ENCODE data around the gene DRAP1. TPM values are rescaled to one million over a fixed set of nuclear protein-coding genes. Genes with fewer than 3 reads are reported as not detected.

Gene DRAP1, protein sequence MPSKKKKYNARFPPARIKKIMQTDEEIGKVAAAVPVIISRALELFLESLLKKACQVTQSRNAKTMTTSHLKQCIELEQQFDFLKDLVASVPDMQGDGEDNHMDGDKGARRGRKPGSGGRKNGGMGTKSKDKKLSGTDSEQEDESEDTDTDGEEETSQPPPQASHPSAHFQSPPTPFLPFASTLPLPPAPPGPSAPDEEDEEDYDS
- total RNA-seq = 10 to 100 TPM; 34.4 to 85.0 (median 54.4) TPM

DNA sequence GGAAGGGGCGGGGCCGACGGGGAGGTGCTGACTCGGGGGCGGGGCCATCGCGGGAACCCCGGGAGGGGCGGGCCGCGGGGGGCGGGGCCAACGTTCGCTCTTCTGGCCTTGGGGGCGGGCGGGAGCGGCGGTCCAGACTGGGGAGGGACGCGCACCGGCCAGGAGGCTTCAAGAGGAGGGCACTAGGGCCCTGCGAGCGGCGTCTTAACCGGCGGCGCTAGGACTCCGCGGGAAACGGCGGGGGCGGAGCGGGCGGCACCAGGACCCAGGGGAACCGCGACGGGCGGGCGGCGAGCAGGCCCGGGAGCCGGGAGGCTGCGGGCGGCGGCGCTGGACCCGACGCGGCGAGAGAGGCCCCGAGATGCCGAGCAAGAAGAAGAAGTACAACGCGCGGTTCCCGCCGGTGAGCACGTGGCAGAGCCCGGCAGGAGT lies at the start of gene DRAP1:
DRAP1 (plus strand) TSS at position 286 of the 432 bp plus-strand sequence; CDS start at position 362, 76 bp downstream.
- TF ChIP-seq, protein P1, sequence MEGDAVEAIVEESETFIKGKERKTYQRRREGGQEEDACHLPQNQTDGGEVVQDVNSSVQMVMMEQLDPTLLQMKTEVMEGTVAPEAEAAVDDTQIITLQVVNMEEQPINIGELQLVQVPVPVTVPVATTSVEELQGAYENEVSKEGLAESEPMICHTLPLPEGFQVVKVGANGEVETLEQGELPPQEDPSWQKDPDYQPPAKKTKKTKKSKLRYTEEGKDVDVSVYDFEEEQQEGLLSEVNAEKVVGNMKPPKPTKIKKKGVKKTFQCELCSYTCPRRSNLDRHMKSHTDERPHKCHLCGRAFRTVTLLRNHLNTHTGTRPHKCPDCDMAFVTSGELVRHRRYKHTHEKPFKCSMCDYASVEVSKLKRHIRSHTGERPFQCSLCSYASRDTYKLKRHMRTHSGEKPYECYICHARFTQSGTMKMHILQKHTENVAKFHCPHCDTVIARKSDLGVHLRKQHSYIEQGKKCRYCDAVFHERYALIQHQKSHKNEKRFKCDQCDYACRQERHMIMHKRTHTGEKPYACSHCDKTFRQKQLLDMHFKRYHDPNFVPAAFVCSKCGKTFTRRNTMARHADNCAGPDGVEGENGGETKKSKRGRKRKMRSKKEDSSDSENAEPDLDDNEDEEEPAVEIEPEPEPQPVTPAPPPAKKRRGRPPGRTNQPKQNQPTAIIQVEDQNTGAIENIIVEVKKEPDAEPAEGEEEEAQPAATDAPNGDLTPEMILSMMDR (IDR thresholded peaks at IDR 0.05; ENCODE audit: low read depth) = no peak

DNA sequence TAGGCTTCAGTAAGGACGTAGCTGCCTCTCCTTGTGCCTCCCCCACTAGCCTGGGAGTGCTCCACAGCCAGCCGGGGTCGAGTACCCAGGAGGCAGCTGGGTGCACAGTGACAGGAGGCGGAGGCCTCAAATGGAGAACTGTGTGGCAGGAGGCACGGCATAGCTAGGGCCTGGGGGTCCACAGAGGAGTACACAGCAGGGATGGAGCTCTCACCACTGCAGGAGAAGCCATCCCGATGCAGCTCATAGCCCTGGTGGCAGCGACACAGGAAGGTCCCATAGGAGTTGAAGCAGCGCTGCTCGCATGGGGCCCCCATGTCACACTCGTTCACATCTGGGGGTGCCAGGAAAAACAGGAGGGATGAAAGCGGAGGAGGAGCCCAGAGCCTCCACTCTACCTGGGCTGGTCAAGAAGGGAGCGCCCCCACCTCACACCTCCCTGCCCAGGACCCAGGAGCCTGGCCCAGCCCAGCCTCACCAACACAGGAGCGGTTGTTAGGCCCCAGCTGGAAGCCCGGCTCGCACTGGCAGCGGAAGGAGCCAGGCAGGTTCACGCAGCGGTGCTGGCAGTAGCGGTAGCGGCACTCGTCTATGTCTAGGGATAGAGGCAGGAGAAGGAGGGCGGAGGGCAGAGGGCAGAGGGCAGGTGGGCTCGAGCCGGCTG lies 49.5 kb upstream of the DRAP1 start:
- TF ChIP-seq, protein P1 (IDR thresholded peaks at IDR 0.05; ENCODE audit: low read depth) = no peak

DNA sequence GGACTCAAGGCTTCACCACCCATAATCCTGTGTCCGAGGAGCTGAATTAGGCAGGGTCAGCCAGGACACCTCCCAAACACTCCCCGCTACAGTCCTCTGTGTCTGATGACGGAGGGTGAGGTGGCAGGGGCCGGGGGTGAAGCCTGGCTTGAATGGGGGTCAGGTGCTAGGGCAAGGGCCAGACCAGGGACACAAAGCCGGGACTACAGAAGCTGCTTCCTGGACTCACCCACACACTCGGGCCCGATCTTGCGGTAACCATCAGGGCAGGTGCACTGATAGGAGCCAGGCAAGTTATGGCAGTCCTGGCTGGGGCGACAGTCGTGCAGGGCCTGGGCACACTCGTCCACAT lies 48.9 kb upstream of the DRAP1 start:
- TF ChIP-seq, protein P1 (IDR thresholded peaks at IDR 0.05; ENCODE audit: low read depth) = no peak

DNA sequence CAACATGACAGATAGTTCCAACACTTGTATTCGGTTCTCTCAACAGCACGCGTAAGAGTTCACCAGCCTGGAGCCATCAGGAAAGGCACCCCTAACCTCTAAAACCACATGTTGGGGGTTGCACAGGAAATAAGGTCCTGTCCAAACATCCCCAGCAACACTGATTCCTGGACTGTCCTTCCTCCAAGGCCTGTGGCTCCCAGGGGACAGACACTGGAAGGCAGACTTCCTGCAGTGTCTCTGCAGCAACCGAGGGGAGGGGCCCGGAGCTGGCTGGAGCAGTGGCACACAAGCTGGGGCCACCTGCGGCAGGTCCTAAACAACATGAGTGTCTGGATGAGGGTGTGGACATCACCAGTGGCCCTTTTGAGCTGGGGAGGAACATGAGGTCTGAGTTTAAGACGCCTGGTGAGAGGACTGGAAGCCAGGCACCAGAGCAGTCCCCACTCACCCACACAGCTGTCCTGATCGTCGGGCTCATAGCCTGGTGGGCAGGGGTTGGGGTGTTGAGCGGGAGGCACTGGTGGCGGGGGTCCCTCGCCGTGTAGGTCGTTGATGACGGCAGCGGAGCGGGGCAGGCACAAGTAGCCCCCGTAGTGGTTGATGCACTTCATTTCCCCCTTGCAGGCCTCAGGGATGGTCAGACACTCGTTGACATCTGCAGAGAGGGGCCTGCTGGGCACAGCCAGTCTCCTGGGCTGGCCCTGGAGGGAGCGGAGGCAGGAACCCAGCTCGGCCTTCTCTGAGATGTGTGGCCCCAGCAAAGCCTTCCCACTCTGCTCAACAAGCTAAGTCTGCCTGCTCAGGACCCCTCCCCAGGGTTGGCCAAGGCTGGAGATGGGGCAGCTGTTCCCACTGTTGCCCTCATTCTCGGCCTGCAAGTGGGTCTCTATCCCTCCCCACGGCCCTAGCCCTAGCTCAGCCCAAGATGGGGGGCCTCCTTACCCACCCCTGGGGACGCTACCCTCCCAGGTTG lies 48.2 kb upstream of the DRAP1 start:
- TF ChIP-seq, protein P1 (IDR thresholded peaks at IDR 0.05; ENCODE audit: low read depth) = no peak

DNA sequence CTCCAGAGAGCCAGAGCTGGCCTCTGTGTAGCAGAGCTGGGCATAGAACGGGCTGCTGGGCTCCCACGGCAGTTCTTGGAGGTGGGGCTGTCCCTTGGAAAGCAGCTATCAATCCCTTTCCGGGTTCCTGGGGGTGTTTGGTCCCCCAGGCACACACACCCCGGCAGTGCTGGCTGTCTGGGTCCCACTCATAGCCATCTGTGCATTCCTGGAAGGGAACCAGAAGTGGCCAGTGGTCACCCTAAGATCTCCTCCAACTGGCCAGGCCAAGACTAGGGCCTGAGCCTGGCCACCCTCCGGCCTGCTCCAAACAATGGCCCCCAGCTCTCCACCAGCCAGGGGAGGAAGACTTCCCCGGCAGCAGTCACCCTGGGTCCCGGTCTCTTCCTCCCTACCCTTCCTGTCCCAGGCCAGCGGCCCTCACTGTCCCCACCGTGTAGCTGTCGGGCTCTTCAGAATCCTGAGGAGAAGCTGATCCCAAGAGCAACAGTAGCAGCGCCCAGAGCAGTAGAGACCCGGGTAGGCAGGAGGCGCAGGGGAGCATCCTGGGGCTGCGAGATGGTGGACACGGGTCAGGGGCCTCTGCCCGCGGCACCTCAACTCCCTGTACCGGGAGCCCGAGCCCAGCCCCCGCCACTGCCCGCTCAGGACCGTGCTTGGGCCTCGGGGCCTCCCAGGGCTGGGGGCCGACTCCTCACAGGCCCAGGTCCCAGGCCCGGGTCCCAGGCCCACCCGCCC lies 47.2 kb upstream of the DRAP1 start:
- TF ChIP-seq, protein P1 (IDR thresholded peaks at IDR 0.05; ENCODE audit: low read depth) = no peak

DNA sequence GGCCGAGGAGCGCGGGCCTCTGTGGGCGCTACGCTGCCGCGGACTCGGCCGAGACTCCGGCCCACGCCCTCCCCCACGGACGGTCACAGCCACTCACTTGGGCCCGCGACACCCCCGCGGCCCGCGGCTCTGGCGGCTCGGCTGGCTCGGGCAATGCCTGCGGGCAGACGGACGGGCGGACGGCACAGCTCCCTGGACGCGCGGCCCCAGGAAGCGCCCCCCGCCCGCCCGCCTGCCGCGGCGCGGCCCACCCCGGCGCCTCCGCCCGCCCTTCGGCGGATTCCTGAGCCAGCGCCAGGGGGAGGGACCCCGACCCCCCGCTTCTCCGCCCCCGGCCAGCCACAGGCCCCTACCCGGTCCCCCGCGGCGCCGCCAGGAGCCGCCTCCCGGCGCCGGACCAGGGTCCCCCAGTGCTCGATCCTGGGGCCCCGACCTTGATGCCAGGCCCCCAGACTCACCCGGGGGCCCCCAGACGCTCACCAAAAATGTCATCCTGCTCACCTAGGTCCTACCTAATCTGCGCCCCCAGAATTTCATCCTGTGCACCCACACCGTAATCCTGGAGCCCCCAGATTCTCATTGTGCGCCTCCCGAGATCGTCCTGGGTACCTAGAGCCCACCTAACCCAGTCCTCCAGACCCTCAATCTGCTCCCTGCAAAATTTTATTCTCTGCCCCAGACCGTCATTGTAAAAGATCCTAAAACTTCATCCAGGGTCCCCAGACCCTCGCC lies 46.5 kb upstream of the DRAP1 start, which contains the start of gene EFEMP2:
EFEMP2 (minus strand) TSS at position 215 of the 732 bp plus-strand sequence. CDS start 446 bp downstream, outside the sequence.
- TF ChIP-seq, protein P1 (IDR thresholded peaks at IDR 0.05; ENCODE audit: low read depth) = no peak

Data from subcutaneous adipose tissue (tissue), 4 donors.